ENCODE results near the gene AXIN1. TPM values are rescaled to one million over a fixed set of nuclear protein-coding genes. Genes with fewer than 3 reads are reported as not detected.
"Not testable (repeated sequence)": the region's sequence is repeated elsewhere in the genome, so short reads cannot be mapped to it uniquely, and the experiment has no call there.

AXIN1 gene
- total RNA-seq, 1 donor from 2014 or later: 28.2 TPM

- not testable (repeated sequence) for DNase-seq
Observed at GRCh38 chr16:331181-331814, 21.2 kb downstream of the AXIN1 start.

- no peak for DNase-seq
Observed at GRCh38 chr16:330741-331140, 21.8 kb downstream of the AXIN1 start.

- no peak for DNase-seq
Observed at GRCh38 chr16:325375-326145, 27.0 kb downstream of the AXIN1 start.

GRCh38 chr16:324451-325334, 27.8 kb downstream of the AXIN1 start:
- DNase-seq: peak; percentile 26

- no peak for DNase-seq
Observed at GRCh38 chr16:324201-324450, 28.4 kb downstream of the AXIN1 start.

GRCh38 chr16:322476-323143, 29.9 kb downstream of the AXIN1 start:
- DNase-seq: no peak

GRCh38 chr16:321532-321931, 31.0 kb downstream of the AXIN1 start:
- no peak for DNase-seq

GRCh38 chr16:320206-320605, 32.3 kb downstream of the AXIN1 start:
- no peak for DNase-seq

- DNase-seq: no peak
Observed at GRCh38 chr16:318628-319027, 33.9 kb downstream of the AXIN1 start.

GRCh38 chr16:317583-317982, 34.9 kb downstream of the AXIN1 start:
- DNase-seq: no peak

DNA sequence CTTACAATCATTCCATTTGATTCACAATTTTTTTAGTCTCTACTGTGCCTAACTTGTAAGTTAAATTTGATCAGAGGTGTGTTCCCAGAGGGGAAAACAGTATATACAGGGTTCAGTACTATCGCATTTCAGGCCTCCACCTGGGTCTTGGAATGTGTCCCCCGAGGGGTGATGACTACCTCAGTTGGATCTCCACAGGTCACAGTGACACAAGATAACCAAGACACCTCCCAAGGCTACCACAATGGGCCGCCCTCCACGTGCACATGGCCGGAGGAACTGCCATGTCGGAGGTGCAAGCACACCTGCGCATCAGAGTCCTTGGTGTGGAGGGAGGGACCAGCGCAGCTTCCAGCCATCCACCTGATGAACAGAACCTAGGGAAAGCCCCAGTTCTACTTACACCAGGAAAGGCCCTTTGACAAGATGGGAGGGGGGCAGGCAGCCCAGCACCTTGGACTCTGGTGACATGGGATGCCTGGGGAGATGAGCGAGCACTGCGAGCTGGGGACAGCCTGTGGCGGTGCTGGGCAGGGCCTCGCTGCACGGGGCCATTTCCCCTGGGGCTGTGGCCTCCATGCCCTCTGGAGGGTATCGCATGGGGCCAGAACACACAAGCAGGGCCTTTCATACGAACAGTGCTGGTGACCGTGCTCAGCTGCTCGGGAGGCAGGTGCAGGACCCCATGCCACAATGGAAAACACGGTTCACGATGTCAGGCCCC, 35.6 kb downstream of the AXIN1 start:
- DNase-seq: no peak

DNA sequence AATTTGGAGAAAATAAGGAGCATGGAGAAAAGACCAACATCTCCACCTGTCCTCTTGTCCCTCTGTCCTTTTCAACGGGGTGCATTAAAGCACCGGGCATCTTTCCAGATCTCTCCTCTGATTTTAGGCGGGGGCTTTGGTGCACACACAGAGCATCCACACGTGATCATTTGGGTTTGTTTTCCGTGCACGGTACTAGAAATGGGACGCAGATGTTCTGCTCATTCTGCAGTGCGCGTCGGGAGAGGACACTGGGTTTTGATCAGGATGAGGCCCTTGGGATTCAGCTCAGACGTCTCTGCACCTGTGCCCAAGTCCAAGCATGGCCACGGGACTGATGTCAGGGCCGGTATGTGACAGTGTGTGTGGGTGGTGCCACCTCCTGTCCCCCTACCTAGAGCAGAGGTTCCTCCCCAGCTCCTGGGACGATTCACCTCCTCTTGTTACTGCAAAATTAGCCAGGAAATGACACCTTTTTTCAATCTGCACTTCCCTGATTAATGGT, 37.7 kb downstream of the AXIN1 start:
- DNase-seq: no peak

DNA sequence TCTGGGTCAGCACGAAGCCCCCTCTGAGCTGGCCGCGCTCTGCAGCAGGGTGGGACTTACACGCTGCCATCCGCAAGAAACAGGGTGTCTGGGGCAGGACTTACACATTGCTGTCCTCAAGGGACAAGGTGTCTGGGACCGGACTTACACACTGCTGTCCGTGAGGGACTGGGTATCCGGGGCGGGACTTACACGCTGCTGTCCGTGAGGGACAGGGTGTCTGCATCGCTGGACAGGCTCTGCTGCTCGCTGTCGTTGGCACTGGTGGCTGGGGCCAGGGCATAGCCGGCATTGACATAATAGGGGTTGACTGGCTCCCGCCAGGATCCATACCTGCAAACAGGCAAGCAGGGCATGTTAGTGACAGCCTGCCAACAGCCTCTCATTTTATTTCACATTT, 38.2 kb downstream of the AXIN1 start:
- no peak for DNase-seq

DNA sequence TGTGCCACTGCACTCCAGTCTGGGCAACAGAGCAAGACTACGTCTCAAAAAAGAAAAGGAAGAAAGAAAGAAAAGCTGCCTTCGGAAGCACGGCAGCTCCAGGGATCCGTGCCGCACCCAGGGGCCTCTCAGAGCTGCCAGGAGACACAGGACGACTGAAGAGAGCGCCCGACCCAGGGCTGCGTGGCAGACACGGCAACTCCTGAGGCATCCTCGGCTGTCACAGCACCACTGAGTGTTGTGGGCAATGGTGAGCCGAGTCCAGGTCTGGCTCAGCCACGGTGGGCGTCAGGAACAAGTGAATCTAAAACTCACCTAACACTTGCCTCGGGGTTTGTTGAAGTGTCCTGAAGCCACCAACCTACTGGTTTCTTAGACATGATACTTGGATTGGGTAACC, 40.8 kb downstream of the AXIN1 start:
- DNase-seq: no peak

GRCh38 chr16:309476-309875, 43.0 kb downstream of the AXIN1 start:
- no peak for DNase-seq

DNA sequence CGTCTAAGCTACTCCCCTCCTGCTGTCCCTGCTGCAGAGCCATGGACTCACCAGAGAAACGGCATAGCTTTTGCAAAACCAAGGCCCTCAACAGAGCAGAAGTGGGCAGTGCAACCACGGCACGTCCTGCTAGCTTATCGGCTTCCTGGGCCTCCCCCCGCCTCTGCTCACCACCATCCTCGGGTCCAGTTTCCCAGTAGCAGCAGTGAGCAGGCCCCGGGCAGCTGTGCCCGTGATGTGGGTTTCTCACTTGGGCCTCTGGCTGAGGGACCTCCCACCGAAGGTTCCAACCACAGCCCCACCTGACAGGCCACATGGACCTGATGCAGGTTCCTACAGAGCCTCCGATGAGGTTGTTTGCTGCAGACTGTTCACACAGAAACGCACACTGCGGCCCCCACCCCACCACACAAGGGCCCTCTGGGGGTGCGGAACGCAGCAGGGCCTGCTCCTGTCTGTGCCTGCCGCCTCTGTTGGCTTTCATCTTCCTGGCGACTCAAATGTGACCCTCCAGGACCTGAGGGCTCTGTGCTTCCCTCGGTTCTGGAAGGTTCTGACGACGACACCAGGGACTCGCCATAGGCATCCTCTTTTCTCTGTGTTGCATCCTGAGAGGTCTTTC, 44.7 kb downstream of the AXIN1 start:
- no peak for DNase-seq

DNA sequence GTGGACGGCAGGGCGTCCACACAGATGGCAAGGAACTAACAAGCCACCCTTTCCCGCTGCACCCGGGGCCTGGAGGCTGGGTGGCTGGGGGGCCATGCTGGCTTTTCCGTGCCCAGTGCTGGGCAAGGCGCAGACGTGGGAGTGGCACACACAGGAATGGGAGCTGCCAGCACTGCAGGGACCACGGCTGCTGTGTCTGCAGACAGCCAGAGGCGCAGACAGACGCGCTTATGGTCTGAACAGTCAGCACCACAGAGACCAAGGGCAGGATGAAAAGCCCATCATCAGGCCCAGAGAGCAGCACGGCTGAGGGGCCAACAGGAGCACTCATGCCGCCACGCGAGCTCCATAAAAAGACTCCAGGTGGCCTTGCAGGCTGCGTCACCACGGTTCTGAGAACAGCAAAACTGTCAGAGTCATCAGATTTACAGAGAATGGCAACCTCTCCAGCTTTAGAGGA, 45.6 kb downstream of the AXIN1 start:
- no peak for DNase-seq

- no peak for DNase-seq
Observed at GRCh38 chr16:305916-306626, 46.5 kb downstream of the AXIN1 start.

DNA sequence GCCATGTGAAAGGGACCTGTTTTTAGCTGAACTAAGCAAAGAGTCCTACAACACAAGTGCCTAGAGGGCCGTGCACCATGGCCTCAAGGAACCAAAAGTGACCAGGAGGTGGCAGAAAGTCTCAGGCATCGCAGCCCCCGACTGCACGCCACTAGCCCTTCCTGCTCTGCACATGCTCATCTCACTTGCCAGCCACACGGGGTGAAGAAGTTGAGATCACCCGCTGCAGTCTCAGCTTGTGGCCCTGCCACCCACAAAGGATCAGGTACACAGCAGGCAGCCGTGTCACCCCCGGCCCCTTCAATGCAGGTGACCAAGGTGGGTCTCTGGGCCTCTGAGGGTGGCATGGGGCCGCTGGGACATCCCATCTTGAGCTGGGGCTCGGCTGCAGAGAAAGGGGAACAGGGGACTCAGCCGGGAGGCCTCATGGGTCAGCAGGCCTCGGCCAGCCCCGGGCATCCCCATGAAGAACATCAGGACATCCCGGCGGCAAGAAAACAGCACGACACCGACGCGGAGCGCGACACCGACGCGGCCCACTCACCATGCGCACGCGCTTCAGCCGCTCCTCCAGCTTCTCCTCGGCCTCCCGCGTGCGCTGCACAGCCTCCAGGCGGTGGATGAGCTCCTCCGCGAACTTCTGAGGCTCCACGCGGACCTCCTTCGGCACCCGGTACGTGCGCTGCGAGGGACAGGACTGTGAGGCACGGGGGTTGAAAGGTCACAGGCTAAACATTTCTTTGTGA, 48.6 kb downstream of the AXIN1 start:
- peak; percentile 36 for DNase-seq

DNA sequence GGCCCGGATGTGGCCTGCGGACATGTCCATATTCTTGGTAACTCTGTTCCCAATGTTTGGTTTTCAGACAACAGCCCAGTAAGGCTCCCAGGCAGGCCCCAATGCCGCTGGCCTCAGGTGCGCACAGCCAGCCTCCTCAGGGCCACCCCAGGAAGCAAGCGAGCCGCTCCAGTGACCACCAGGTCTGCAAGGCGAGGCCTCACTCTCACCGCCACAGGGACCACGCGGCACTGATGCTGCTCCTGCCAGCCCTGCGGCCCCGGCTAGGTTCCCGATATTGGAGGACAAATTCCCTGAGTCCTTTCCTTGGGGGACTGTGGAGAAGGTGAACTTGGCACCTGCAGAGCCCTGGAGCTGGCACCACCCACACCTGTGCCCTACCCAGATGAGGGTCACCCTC, 50.6 kb downstream of the AXIN1 start:
- no peak for DNase-seq
